Liver (tissue), 9 donors: ENCODE measurements around the gene B3GAT1. TPM values are rescaled to one million over a fixed set of nuclear protein-coding genes. Genes with fewer than 3 reads are reported as not detected.

Experiments
- DNase-seq: peaks from one replicate; pipeline ENCODE4 v3.0.0-alpha.2; 2017; ENCODE audit warnings: low spot score
- H3K27ac ChIP-seq, 2 donors: one replicate each; pipeline ENCODE4 v1.7.0; 2013; ENCODE audit warnings: inconsistent platforms in 2 of 2, low read length in 2 of 2, control low read depth in 1 of 2, low read depth in 1 of 2, mild to moderate bottlenecking in 1 of 2
- H3K27me3 ChIP-seq, 4 donors: one replicate each; pipeline versions ENCODE4 v1.6.1 to v1.7.0; 2013; ENCODE audit warnings: low read length in 3 of 4, inconsistent platforms in 1 of 4, mild to moderate bottlenecking in 1 of 4, moderate library complexity in 1 of 4; ENCODE audit not compliant: control insufficient read depth in 4 of 4, insufficient read depth in 4 of 4
- H3K36me3 ChIP-seq, 4 donors: one replicate each; pipeline versions ENCODE4 v1.6.1 to v1.7.0; 2013; ENCODE audit warnings: low read length in 3 of 4, mild to moderate bottlenecking in 3 of 4, low read depth in 1 of 4, moderate library complexity in 1 of 4; ENCODE audit not compliant: control insufficient read depth in 4 of 4, insufficient read depth in 3 of 4
- H3K4me1 ChIP-seq, 4 donors: one replicate each; pipeline versions ENCODE4 v1.6.1 to v1.7.0; 2013; ENCODE audit warnings: low read length in 3 of 4, mild to moderate bottlenecking in 3 of 4, moderate library complexity in 1 of 4; ENCODE audit not compliant: control insufficient read depth in 4 of 4, insufficient read depth in 4 of 4
- H3K4me3 ChIP-seq, 3 donors: one replicate each; pipeline versions ENCODE4 v1.6.1 to v1.7.0; 2013; ENCODE audit warnings: low read length in 3 of 3, control low read depth in 1 of 3, low read depth in 1 of 3, mild to moderate bottlenecking in 1 of 3
- H3K9ac ChIP-seq, 2 donors: one replicate each; pipeline ENCODE4 v1.7.0; 2013; ENCODE audit warnings: low read length in 2 of 2, mild to moderate bottlenecking in 2 of 2, moderate library complexity in 2 of 2, control low read depth in 1 of 2, low read depth in 1 of 2
- H3K9me3 ChIP-seq, 4 donors: one replicate each; pipeline versions ENCODE4 v1.6.1 to v1.7.0; 2013; ENCODE audit warnings: low read length in 3 of 4; ENCODE audit not compliant: control insufficient read depth in 4 of 4
- ATF3 ChIP-seq: IDR thresholded peaks from 2 replicates; pipeline ENCODE4 v1.6.1; 2016; ENCODE audit warnings: antibody characterized with exemption
- CTCF ChIP-seq: fragments of 150-350 bp; IDR thresholded peaks from 2 replicates; pipeline ENCODE4 v1.5.1; 2017; ENCODE audit warnings: improper control_type of control experiment, low read depth, low read length; ENCODE audit not compliant: missing input control
- EGR1 ChIP-seq, 2 donors: IDR thresholded peaks; 2 replicates each; pipeline ENCODE4 v1.6.1; 2016 to 2018; ENCODE audit warnings: antibody characterized with exemption in 2 of 2, low read depth in 2 of 2
- FOXA1 ChIP-seq: IDR thresholded peaks from 2 replicates; pipeline ENCODE4 v1.6.1; 2016; ENCODE audit warnings: antibody characterized with exemption
- GABPA ChIP-seq, 2 donors: IDR thresholded peaks in 1 of 2; conservative IDR thresholded peaks in 1 of 2; 2 replicates each; pipeline ENCODE4 v1.6.1; 2016; ENCODE audit warnings: antibody characterized with exemption in 2 of 2, mild to moderate bottlenecking in 1 of 2, moderate library complexity in 1 of 2
- HNF4A ChIP-seq, 2 donors: conservative IDR thresholded peaks; 2 replicates each; pipeline ENCODE4 v1.6.1; 2016; ENCODE audit warnings: antibody characterized with exemption in 2 of 2, mild to moderate bottlenecking in 2 of 2
- HNF4G ChIP-seq: IDR thresholded peaks from 2 replicates; pipeline ENCODE4 v1.6.1; 2016; ENCODE audit warnings: antibody characterized with exemption
- JUND ChIP-seq, 2 donors: IDR thresholded peaks; 2 replicates each; pipeline ENCODE4 v1.6.1; 2016; ENCODE audit warnings: antibody characterized with exemption in 2 of 2
- NR2F2 ChIP-seq: IDR thresholded peaks from 2 replicates; pipeline ENCODE4 v1.6.1; 2016; ENCODE audit warnings: antibody characterized with exemption
- REST ChIP-seq: IDR thresholded peaks from 2 replicates; pipeline ENCODE4 v1.6.1; 2016; ENCODE audit warnings: antibody characterized with exemption, mild to moderate bottlenecking
- RXRA ChIP-seq, 2 donors: IDR thresholded peaks; 2 replicates each; pipeline ENCODE4 v1.6.1; 2017 to 2018; ENCODE audit warnings: antibody characterized with exemption in 2 of 2, mild to moderate bottlenecking in 1 of 2
- SP1 ChIP-seq: IDR thresholded peaks from 2 replicates; pipeline ENCODE4 v1.6.1; 2018; ENCODE audit warnings: antibody characterized with exemption, mild to moderate bottlenecking
- YY1 ChIP-seq: IDR thresholded peaks from 2 replicates; pipeline ENCODE4 v1.6.1; 2016; ENCODE audit warnings: antibody characterized with exemption, mild to moderate bottlenecking
- ZBTB33 ChIP-seq: IDR thresholded peaks from 2 replicates; pipeline ENCODE4 v1.6.1; 2016; ENCODE audit warnings: antibody characterized with exemption
- WGBS: extraction: QIAGEN DNeasy Blood & Tissue Kit; methylation state at CpG from one replicate; pipeline ENCODE4 v1.1.7; 2013; 5-methylcytosine and 5-hydroxymethylcytosine counted together
- polyA plus RNA-seq, 2 donors: library from polyadenylated mRNA; stranded (reverse) in 1 of 2; unstranded in 1 of 2; fragments of 200-250 nt in 1 of 2; fragments of >200 nt in 1 of 2; fragmentation: Nextera tagmentation in 1 of 2; extraction: Ambion mirVana in 1 of 2; gene quantifications; one replicate each; pipeline versions ENCODE4 v1.2.1 to v1.2.3, GENCODE V29; 2013 to 2015
- total RNA-seq, 2 donors: library from RNA; depleted of rRNA; stranded (reverse); fragments of >200 nt; gene quantifications; one replicate each; pipeline ENCODE4 v1.2.3, GENCODE V29; 2014
- donor health status: healthy.
- donor health status: healthy.
- donor health status: healthy.
- donor health status: healthy.
- donor health status: healthy.

B3GAT1 gene
- total and polyA plus RNA-seq, 4 donors: 0.13 to 6.6 (median 0.25) TPM; not detected in 1

GRCh38 chr11:134423106-134423505 lies 11.1 kb upstream of the B3GAT1 start:
- WGBS: 81% methylated on average over 10 of the region's 10 CpGs
- no peak for TF ChIP-seq CTCF
- no peak for TF ChIP-seq RXRA (IDR thresholded peaks at IDR 0.05)
- no peak for TF ChIP-seq ATF3
- TF ChIP-seq HNF4A (conservative IDR thresholded peaks at IDR 0.05): no peak
- no peak for TF ChIP-seq SP1
- TF ChIP-seq HNF4G: no peak
- TF ChIP-seq YY1: no peak
- TF ChIP-seq NR2F2: no peak
- TF ChIP-seq EGR1 (IDR thresholded peaks at IDR 0.05; ENCODE audit: low read depth in 2 of 2): no peak
- no peak for TF ChIP-seq JUND (IDR thresholded peaks at IDR 0.05)
- no peak for DNase-seq
- Histone ChIP-seq H3K4me1 (no peaks in the 10 kb centered on the region), H3K27ac (no peak overlapping the region), H3K4me3 (no peak overlapping the region), H3K9me3 (no peaks in the 10 kb centered on the region), H3K9ac (no peak overlapping the region), H3K27me3 (no peaks in the 10 kb centered on the region), H3K36me3 (no peaks in the 10 kb centered on the region)

- Histone ChIP-seq H3K9ac (no peak overlapping the region), H3K9me3 (no peaks in the 10 kb centered on the region), H3K4me3 (no peak overlapping the region), H3K4me1 (no peaks in the 10 kb centered on the region), H3K27ac (no peak overlapping the region), H3K27me3 (no peaks in the 10 kb centered on the region), H3K36me3 (no peaks in the 10 kb centered on the region)
- 62% methylated on average over 14 of the region's 14 CpGs for WGBS
- TF ChIP-seq EGR1 (IDR thresholded peaks at IDR 0.05; ENCODE audit: low read depth in 2 of 2) (no peak), REST (peak; percentile 88)
- no peak for DNase-seq
Observed at GRCh38 chr11:134417871-134418840, 6.1 kb upstream of the B3GAT1 start.

GRCh38 chr11:134416726-134417125 lies 4.7 kb upstream of the B3GAT1 start:
- peaks cover 0 to 5% (median 0%) of the 10 kb centered on the region in 4 donors for H3K4me1 ChIP-seq
- no peak overlapping the region for H3K4me3 ChIP-seq
- H3K27ac ChIP-seq: no peak overlapping the region
- 81% methylated on average over 10 of the region's 10 CpGs for WGBS
- no peaks in the 10 kb centered on the region for H3K27me3 ChIP-seq
- H3K9ac ChIP-seq: no peak overlapping the region
- H3K9me3 ChIP-seq: no peaks in the 10 kb centered on the region
- no peak for DNase-seq
- no peaks in the 10 kb centered on the region for H3K36me3 ChIP-seq
- TF ChIP-seq YY1 (no peak), REST (no peak), ZBTB33 (no peak), RXRA (IDR thresholded peaks at IDR 0.05) (no peak), SP1 (no peak), ATF3 (no peak), GABPA (IDR thresholded peaks at IDR 0.05 in 1 of 2, conservative IDR thresholded peaks at IDR 0.05 in 1 of 2) (no peak), FOXA1 (no peak), NR2F2 (no peak)
